ENCODE results near the gene C1QTNF6. TPM values are rescaled to one million over a fixed set of nuclear protein-coding genes. Genes with fewer than 3 reads are reported as not detected.

Gene C1QTNF6
- total and polyA plus RNA-seq, 10 donors, result 5.3 to 10.3 (median 7.6) TPM

DNA sequence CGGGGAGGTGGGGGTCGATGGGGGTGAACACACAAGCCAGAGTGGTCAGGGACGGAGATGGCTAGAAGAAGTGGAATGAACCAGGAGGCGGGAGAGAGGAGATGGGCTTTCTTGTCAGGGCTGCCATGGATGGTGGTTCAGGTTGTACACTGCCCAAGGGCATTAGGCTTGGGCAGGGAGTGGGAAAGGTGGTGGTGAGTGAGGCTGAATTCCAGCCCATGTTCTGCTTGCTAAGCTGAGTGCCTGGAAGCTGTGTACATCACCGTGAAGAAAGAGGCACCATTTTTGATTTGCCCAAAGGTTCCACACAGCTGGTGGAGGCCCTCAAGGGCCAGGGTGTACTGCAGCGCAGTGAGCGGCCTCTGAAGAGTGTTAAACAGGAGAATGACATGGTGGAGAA is 55.3 kb downstream of the C1QTNF6 start:
- H3K4me1 ChIP-seq, result no peaks in the 10 kb centered on the region
- 84 to 96% (median 91%) methylated on average over 7 of the region's 7 CpGs for WGBS, 5 donors
- H3K9me3 ChIP-seq, result no peaks in the 10 kb centered on the region
- peaks cover 0 to 100% (median 17%) of the 10 kb centered on the region in 6 donors for H3K36me3 ChIP-seq
- no peak for DNase-seq
- no peak overlapping the region for H3K4me3 ChIP-seq
- intact Hi-C loops (cut with DNase I; ENCODE audit: low total_unique reads), result no loop called here
- TF ChIP-seq, protein P1, sequence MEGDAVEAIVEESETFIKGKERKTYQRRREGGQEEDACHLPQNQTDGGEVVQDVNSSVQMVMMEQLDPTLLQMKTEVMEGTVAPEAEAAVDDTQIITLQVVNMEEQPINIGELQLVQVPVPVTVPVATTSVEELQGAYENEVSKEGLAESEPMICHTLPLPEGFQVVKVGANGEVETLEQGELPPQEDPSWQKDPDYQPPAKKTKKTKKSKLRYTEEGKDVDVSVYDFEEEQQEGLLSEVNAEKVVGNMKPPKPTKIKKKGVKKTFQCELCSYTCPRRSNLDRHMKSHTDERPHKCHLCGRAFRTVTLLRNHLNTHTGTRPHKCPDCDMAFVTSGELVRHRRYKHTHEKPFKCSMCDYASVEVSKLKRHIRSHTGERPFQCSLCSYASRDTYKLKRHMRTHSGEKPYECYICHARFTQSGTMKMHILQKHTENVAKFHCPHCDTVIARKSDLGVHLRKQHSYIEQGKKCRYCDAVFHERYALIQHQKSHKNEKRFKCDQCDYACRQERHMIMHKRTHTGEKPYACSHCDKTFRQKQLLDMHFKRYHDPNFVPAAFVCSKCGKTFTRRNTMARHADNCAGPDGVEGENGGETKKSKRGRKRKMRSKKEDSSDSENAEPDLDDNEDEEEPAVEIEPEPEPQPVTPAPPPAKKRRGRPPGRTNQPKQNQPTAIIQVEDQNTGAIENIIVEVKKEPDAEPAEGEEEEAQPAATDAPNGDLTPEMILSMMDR (IDR thresholded peaks at IDR 0.05 in 8 of 11, conservative IDR thresholded peaks at IDR 0.05 in 3 of 11), result no peak
- TF ChIP-seq POLR2AphosphoS5 (IDR thresholded peaks at IDR 0.05), result no peak
- no peak for TF ChIP-seq POLR2A (IDR thresholded peaks at IDR 0.05)
- no peak overlapping the region for H3K27ac ChIP-seq
- H3K27me3 ChIP-seq (replicated peaks in 1 of 7), result peaks cover 0 to 6% (median 0%) of the 10 kb centered on the region in 7 donors

Small RNAs within 50 kb of the gene (small RNA-seq; reads per million reads assigned to genes)
- 0 reads per million in 4 donors for gene Z82188.1

Other genes starting within 250 kb of the C1QTNF6 start
- gene TST, start 168.8 kb downstream of the C1QTNF6 start, total RNA-seq, result 10 to 100 TPM; 10.3 to 27.1 (median 12.3) TPM
- 10 to 100 TPM; 10.8 to 21.0 (median 16.2) TPM for gene TST, start 168.8 kb downstream of the C1QTNF6 start, polyA plus RNA-seq
- gene MPST, start 168.5 kb downstream of the C1QTNF6 start, total RNA-seq, result 10 to 100 TPM; 13.9 to 44.8 (median 20.6) TPM
- 10 to 100 TPM; 24.5 to 40.3 (median 37.5) TPM for gene MPST, start 168.5 kb downstream of the C1QTNF6 start, polyA plus RNA-seq
- 10 to 100 TPM; 13.5 to 21.5 (median 17.9) TPM for gene KCTD17, start 136.5 kb downstream of the C1QTNF6 start, total RNA-seq
- 10 to 100 TPM; 10.7 to 27.5 (median 13.0) TPM for gene KCTD17, start 136.5 kb downstream of the C1QTNF6 start, polyA plus RNA-seq
- under 1 TPM in 2 of 7 donors, not detected in 5; 0.54 to 0.55 TPM for gene TMPRSS6, start 78.5 kb downstream of the C1QTNF6 start, total RNA-seq
- gene TMPRSS6, start 78.5 kb downstream of the C1QTNF6 start, polyA plus RNA-seq, result under 1 TPM; 0.09 to 0.28 (median 0.26) TPM
- gene IL2RB, start 38.3 kb downstream of the C1QTNF6 start, total RNA-seq, result 10 to 100 TPM; 20.6 to 75.2 (median 51.5) TPM
- 1 to 10 TPM; 3.7 to 5.9 (median 3.9) TPM for gene IL2RB, start 38.3 kb downstream of the C1QTNF6 start, polyA plus RNA-seq
- 1 to 10 TPM in 3 of 7 donors, under 1 TPM in 4; 0.56 to 2.0 (median 0.95) TPM for gene SSTR3, start 24.2 kb upstream of the C1QTNF6 start, total RNA-seq
- gene SSTR3, start 24.2 kb upstream of the C1QTNF6 start, polyA plus RNA-seq, result 1 to 10 TPM; 1.2 to 2.0 (median 1.5) TPM
- 100 to 1,000 TPM; 270 to 493 (median 363) TPM for gene RAC2, start 56.0 kb upstream of the C1QTNF6 start, total RNA-seq
- gene RAC2, start 56.0 kb upstream of the C1QTNF6 start, polyA plus RNA-seq, result 100 to 1,000 TPM; 389 to 421 (median 410) TPM
- 100 to 1,000 TPM in 6 of 7 donors, 10 to 100 TPM in 1; 97.5 to 238 (median 118) TPM for gene CYTH4, start 94.3 kb upstream of the C1QTNF6 start, total RNA-seq
- gene CYTH4, start 94.3 kb upstream of the C1QTNF6 start, polyA plus RNA-seq, result 10 to 100 TPM; 35.3 to 58.1 (median 53.6) TPM
- under 1 TPM in 6 of 7 donors, not detected in 1; 0.05 to 0.19 (median 0.10) TPM for gene ELFN2, start 239.2 kb upstream of the C1QTNF6 start, total RNA-seq
- under 1 TPM; 0.02 to 0.10 (median 0.02) TPM for gene ELFN2, start 239.2 kb upstream of the C1QTNF6 start, polyA plus RNA-seq

Measured in spleen (tissue), 11 donors.